ENCODE results near the gene DUXB. TPM values are rescaled to one million over a fixed set of nuclear protein-coding genes. Genes with fewer than 3 reads are reported as not detected.

Gene DUXB
- total RNA-seq: not detected in 2 replicates
- not detected in 2 replicates for polyA plus RNA-seq
- not detected in 2 replicates for polyA plus RNA-seq (2011; cell fraction: cytosol; rRNA removed)
- not detected in 2 replicates for polyA plus RNA-seq (2011; cell fraction: nucleus; rRNA removed)
- polyA plus RNA-seq (2012): not detected in 2 replicates
- not detected in 2 replicates for polyA minus RNA-seq
- polyA minus RNA-seq (2011; cell fraction: cytosol; rRNA and poly(A)+ RNA removed): not detected
- not detected in 2 replicates for polyA minus RNA-seq (2011; cell fraction: nucleus; rRNA and poly(A)+ RNA removed)
- Bru-seq, nascent RNA: not detected
- BruChase-seq, experiment 1, labeled RNA remaining after a 6-hour chase: not detected
- not detected for BruChase-seq, experiment 2, labeled RNA remaining after a 2-hour chase
- long read RNA-seq: 0 reads

DNA sequence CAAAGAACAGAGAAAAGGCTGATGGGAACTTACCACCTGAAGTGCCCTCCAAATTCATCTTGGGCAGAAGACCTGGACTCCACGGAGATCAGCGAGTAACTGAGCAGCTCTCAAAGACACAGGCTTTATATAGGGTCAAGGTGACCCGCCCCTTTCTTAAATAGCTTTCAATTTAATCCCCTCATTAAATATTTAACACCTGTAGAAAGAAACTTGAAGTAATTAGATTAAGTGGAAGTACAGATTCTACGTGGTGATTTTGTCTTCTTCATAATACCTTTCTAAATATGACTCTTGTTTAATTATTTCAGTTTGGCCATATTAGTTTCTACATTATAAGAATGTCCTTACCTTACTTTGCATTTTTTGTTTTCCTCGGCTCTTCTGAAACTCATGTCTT is at the start of gene DUXB:
Gene DUXB, minus strand, starts transcription at position 101 of the 400 bp plus-strand sequence. Its CDS starts 43 bp downstream, at position 58.
- no peaks in the 10 kb centered on the region for H3K27me3 ChIP-seq (ENCODE audit: control insufficient read depth in 2 of 2, insufficient read depth in 2 of 2, low read length in 2 of 2)
- H3K9ac ChIP-seq (replicated peaks; ENCODE audit: extremely low read depth, insufficient read depth, low read length): no peak within 1 kb of the TSS
- no peak within 1 kb of the TSS for H3K4me2 ChIP-seq (ENCODE audit: insufficient read depth, low read length)
- no TSS peak for BruUV-seq (replicated peaks)
- DNase-seq (ENCODE audit: low read depth, low spot score): no peak
- no peaks in the 10 kb centered on the region for H3K9me3 ChIP-seq (replicated peaks; ENCODE audit: control insufficient read depth, insufficient read depth, low read length)
- H3K9me1 ChIP-seq (replicated peaks; ENCODE audit: control insufficient read depth, extremely low read depth, insufficient read depth, low read length): no peaks in the 10 kb centered on the region
- H3K4me1 ChIP-seq (ENCODE audit: control insufficient read depth, extremely low read depth, insufficient read depth, low read length): no peaks in the 10 kb centered on the region
- H3K4me3 ChIP-seq (replicated peaks in 1 of 3; ENCODE audit: insufficient read depth in 1 of 3, low read depth in 1 of 3, low read length in 3 of 3): no peak within 1 kb of the TSS
- TF ChIP-seq POLR2A (IDR thresholded peaks at IDR 0.05; ENCODE audit: low read depth, low read length): no peak
- TF ChIP-seq JUN (IDR thresholded peaks at IDR 0.05; ENCODE audit: borderline replicate concordance, insufficient read depth, insufficient read length, low read depth): no peak
- TF ChIP-seq MAX (IDR thresholded peaks at IDR 0.05; ENCODE audit: insufficient read depth, insufficient read length): no peak
- TF ChIP-seq GATA2 (IDR thresholded peaks at IDR 0.05; ENCODE audit: insufficient read depth, insufficient read length, low read depth, low read length): no peak
- no peak for TF ChIP-seq POLR2AphosphoS5 (IDR thresholded peaks at IDR 0.05; ENCODE audit: insufficient read depth, low read depth, low read length)
- no peak for TF ChIP-seq CTCF (IDR thresholded peaks at IDR 0.05; ENCODE audit: extremely low read depth in 1 of 2, insufficient read depth in 1 of 2, low read depth in 1 of 2, low read length in 2 of 2)
- TF ChIP-seq MYC (IDR thresholded peaks at IDR 0.05; ENCODE audit: low read depth, low read length): no peak
- no peak for TF ChIP-seq FOS (IDR thresholded peaks at IDR 0.05; ENCODE audit: borderline replicate concordance, insufficient read depth, low read length)
- no peak for TF ChIP-seq EZH2 (IDR thresholded peaks at IDR 0.05; ENCODE audit: borderline replicate concordance, low read depth, low read length, severe bottlenecking)
- no peak within 1 kb of the TSS for H3K27ac ChIP-seq (ENCODE audit: insufficient read depth, low read depth, low read length)
- intact Hi-C loops (cut with micrococcal nuclease): no loop called here
- FAIRE-seq: no peak
- H4K20me1 ChIP-seq (replicated peaks; ENCODE audit: control insufficient read depth, extremely low read depth, insufficient read depth, low read length): no peaks in the 10 kb centered on the region
- POLR2A ChIA-PET: no interaction called here
- H2AFZ ChIP-seq (ENCODE audit: low read depth, low read length): no peak within 1 kb of the TSS
- no peaks in the 10 kb centered on the region for H3K36me3 ChIP-seq (ENCODE audit: control insufficient read depth in 2 of 2, extremely low read depth in 1 of 2, insufficient read depth in 2 of 2, low read length in 2 of 2)
- dilution Hi-C loops (cut with MboI; ENCODE audit: extremely low pct_ligation_motif_present, low sequenced_read_pairs): no loop called here
- no peaks in the 10 kb centered on the region for H3K79me2 ChIP-seq (ENCODE audit: control insufficient read depth, insufficient read depth, low read length)
- CTCF ChIA-PET: no interaction called here
